ENCODE data around the gene SERINC2. TPM values are rescaled to one million over a fixed set of nuclear protein-coding genes. Genes with fewer than 3 reads are reported as not detected.
A peak's percentile ranks its signal among the peaks of the same experiment; 100 is the strongest.

SERINC2 gene
- total RNA-seq, 1 experiment from 2014 or later: 50.1 TPM

DNA sequence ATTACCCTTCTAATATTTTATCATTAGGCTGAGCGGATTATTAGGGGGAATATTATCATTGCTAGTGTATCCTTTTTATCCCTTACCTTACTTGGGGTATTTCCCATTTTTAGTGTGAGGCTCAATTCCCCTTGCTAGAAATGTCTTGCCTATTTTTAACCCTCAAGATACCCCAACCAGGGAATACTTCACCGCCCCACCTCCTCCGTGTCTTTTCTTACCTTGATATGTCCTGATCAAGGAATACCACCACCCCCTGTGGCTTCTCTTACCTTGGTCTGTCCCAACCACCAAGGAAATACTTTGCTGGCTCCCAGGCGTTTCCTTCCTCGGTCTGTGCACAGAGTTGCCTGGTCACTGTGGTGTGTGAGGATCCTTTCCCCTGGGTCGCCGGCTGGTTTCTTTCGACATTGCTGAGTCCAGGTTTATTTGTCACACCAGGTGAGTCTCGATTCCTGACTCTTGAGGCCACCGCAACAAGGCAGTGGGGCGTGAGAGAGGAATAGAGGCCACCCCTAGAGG lies 57.8 kb downstream of the SERINC2 start:
- CTCF ChIA-PET: no interaction called here
- no peak overlapping the region for H3K27ac ChIP-seq (ENCODE audit: low read depth, low read length)
- POLR2A ChIA-PET: interaction anchor here (0.7 kb wide), 1 partner anchor 18 kb away, joined by 4 read pairs; no protein-coding TSS in a partner anchor

More for the DNA sequence above, 57.8 kb downstream of the SERINC2 start:
- H3K9me3 ChIP-seq (ENCODE audit: control insufficient read depth in 1 of 2, insufficient read depth in 1 of 2, low read depth in 1 of 2, low read length in 2 of 2): peaks cover 4 to 9% of the 10 kb centered on the region in 2 experiments; a peak in 3 of 4 replicates
- TF ChIP-seq EZH2 (IDR thresholded peaks at IDR 0.05) (no peak), JUND (IDR thresholded peaks at IDR 0.05) (no peak), TCF7L2 (IDR thresholded peaks at IDR 0.05; ENCODE audit: borderline replicate concordance, extremely low read depth, insufficient read depth, insufficient read length) (no peak), ZNF274 (IDR thresholded peaks at IDR 0.05; ENCODE audit: low read depth, low read length) (no peak), POLR2AphosphoS5 (IDR thresholded peaks at IDR 0.05; ENCODE audit: low read depth, low read length) (no peak), CEBPB (IDR thresholded peaks at IDR 0.05; ENCODE audit: low read depth) (no peak)
- TF ChIP-seq, protein P1, sequence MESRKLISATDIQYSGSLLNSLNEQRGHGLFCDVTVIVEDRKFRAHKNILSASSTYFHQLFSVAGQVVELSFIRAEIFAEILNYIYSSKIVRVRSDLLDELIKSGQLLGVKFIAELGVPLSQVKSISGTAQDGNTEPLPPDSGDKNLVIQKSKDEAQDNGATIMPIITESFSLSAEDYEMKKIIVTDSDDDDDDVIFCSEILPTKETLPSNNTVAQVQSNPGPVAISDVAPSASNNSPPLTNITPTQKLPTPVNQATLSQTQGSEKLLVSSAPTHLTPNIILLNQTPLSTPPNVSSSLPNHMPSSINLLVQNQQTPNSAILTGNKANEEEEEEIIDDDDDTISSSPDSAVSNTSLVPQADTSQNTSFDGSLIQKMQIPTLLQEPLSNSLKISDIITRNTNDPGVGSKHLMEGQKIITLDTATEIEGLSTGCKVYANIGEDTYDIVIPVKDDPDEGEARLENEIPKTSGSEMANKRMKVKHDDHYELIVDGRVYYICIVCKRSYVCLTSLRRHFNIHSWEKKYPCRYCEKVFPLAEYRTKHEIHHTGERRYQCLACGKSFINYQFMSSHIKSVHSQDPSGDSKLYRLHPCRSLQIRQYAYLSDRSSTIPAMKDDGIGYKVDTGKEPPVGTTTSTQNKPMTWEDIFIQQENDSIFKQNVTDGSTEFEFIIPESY (IDR thresholded peaks at IDR 0.05; ENCODE audit: extremely low read depth, insufficient replicate concordance, low read length): no peak
- TF ChIP-seq, protein P2, sequence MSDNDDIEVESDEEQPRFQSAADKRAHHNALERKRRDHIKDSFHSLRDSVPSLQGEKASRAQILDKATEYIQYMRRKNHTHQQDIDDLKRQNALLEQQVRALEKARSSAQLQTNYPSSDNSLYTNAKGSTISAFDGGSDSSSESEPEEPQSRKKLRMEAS (IDR thresholded peaks at IDR 0.05): no peak
- TF ChIP-seq, protein P3, sequence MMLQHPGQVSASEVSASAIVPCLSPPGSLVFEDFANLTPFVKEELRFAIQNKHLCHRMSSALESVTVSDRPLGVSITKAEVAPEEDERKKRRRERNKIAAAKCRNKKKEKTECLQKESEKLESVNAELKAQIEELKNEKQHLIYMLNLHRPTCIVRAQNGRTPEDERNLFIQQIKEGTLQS (IDR thresholded peaks at IDR 0.05): no peak
- RAD21 ChIA-PET (ENCODE audit: low non-redundant PET in 1 of 2, low total read pairs in 2 of 2, uncharacterized antibody in 2 of 2, unreplicated experiment in 2 of 2): no interaction called here
- H3K9ac ChIP-seq (ENCODE audit: low read length): no peak overlapping the region
- H2AFZ ChIP-seq (ENCODE audit: low read depth, low read length, poor library complexity, severe bottlenecking): no peak overlapping the region
- 0 out of 2 replicates have a peak overlapping the region, but pooled peaks have one; percentile 22 for H3K4me2 ChIP-seq (ENCODE audit: low read length)
- DNase-seq (ENCODE audit: low read depth, low spot score) (no peak), ATAC-seq (no peak)
- H3K27me3 ChIP-seq (ENCODE audit: insufficient read depth, low read length): no peaks in the 10 kb centered on the region
- H3K4me3 ChIP-seq (replicated peaks in 1 of 2; ENCODE audit: low read depth in 1 of 2, low read length in 2 of 2): no peak overlapping the region
- H3K36me3 ChIP-seq (ENCODE audit: control insufficient read depth in 1 of 2, insufficient read depth in 2 of 2, low read length in 2 of 2): no peaks in the 10 kb centered on the region
- no peaks in the 10 kb centered on the region for H3K79me2 ChIP-seq (ENCODE audit: insufficient read depth, low read length)
- H3K4me1 ChIP-seq (ENCODE audit: control insufficient read depth in 1 of 2, insufficient read depth in 2 of 2, low read length in 2 of 2): peaks cover 0 to 15% of the 10 kb centered on the region in 2 experiments; a peak in 2 of 4 replicates
- intact Hi-C loops (cut with micrococcal nuclease): no loop called here
- no TSS peak for BruUV-seq (replicated peaks)
- H3K9me2 ChIP-seq (ENCODE audit: insufficient read depth): no peaks in the 10 kb centered on the region
- H4K20me1 ChIP-seq (ENCODE audit: insufficient read depth): no peaks in the 10 kb centered on the region

Data from HCT116 (cell line).